HL-60 (cell line): Measurements from ENCODE around the gene PBX1.

Experiments used
- DNase-seq, 2 experiments: peaks; one replicate each; pipeline ENCODE4 v3.0.0-alpha.2; 2010 to 2020; ENCODE audit warnings: low read depth in 1 of 2, low spot score in 1 of 2
- H3K27ac ChIP-seq: fragments of 250-450 bp; sonication (Bioruptor Pico); replicated peaks from 2 replicates; pipeline ENCODE4 v1.5.1; 2020; ENCODE audit warnings: mild to moderate bottlenecking, moderate library complexity
- H3K27me3 ChIP-seq: fragments of 250-450 bp; sonication (Bioruptor Pico); 2 replicates; pipeline ENCODE4 v1.5.1; 2021; ENCODE audit warnings: mild to moderate bottlenecking, moderate library complexity; ENCODE audit not compliant: insufficient read depth, poor library complexity, severe bottlenecking
- H3K4me3 ChIP-seq: replicated peaks from 2 replicates; pipeline ENCODE4 v1.5.1; 2011; ENCODE audit warnings: mild to moderate bottlenecking, control low read depth, low read length; ENCODE audit not compliant: insufficient read depth
- GABPA ChIP-seq: IDR thresholded peaks from 2 replicates; pipeline ENCODE4 v1.6.1; 2012; ENCODE audit warnings: low read depth
- POLR2AphosphoS5 ChIP-seq: IDR thresholded peaks from 2 replicates; pipeline ENCODE4 v1.6.1; 2012; ENCODE audit warnings: low read depth
- REST ChIP-seq: IDR thresholded peaks from 2 replicates; pipeline ENCODE4 v1.6.1; 2012; ENCODE audit warnings: low read depth; ENCODE audit not compliant: insufficient replicate concordance
- SPI1 ChIP-seq: IDR thresholded peaks from 2 replicates; pipeline ENCODE4 v1.6.1; 2012; ENCODE audit warnings: low read depth, mild to moderate bottlenecking, borderline replicate concordance
- TF ChIP-seq, protein P1 (sequence below): IDR thresholded peaks from one replicate; pipeline ENCODE4 v1.5.1; 2011; ENCODE audit warnings: low read length, control low read depth, inconsistent platforms; ENCODE audit not compliant: insufficient read depth

PBX1 gene

DNA sequence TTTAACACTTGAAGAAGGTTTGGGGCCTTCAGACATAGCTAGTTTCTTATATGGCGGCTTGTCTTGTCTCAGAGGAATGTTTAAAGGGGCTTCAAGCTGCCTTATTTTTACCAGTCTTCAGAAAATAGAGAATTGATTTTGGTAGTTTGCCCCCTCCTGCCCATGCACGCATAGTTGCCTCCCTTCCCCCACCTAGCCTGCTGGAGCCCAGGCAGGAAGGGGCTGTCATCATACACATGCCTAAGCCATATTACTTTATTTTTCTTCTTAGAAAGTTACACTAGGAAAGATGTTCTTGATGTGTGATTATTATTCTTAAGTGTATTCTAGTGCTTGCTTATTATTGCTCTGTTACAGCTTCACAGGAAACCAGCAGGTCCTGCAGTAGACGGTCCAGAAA, 18.3 kb downstream of the PBX1 start:
- H3K27me3 ChIP-seq, result no peaks in the 10 kb centered on the region
- no peak overlapping the region for H3K27ac ChIP-seq
- no peak for DNase-seq
- H3K4me3 ChIP-seq, result no peak overlapping the region
- TF ChIP-seq, protein P1, sequence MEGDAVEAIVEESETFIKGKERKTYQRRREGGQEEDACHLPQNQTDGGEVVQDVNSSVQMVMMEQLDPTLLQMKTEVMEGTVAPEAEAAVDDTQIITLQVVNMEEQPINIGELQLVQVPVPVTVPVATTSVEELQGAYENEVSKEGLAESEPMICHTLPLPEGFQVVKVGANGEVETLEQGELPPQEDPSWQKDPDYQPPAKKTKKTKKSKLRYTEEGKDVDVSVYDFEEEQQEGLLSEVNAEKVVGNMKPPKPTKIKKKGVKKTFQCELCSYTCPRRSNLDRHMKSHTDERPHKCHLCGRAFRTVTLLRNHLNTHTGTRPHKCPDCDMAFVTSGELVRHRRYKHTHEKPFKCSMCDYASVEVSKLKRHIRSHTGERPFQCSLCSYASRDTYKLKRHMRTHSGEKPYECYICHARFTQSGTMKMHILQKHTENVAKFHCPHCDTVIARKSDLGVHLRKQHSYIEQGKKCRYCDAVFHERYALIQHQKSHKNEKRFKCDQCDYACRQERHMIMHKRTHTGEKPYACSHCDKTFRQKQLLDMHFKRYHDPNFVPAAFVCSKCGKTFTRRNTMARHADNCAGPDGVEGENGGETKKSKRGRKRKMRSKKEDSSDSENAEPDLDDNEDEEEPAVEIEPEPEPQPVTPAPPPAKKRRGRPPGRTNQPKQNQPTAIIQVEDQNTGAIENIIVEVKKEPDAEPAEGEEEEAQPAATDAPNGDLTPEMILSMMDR, result no peak
- TF ChIP-seq REST (no peak), SPI1 (no peak), GABPA (no peak), POLR2AphosphoS5 (no peak)

GRCh38 chr1:164578479-164579200, 19.7 kb downstream of the PBX1 start:
- TF ChIP-seq POLR2AphosphoS5 (no peak), REST (no peak), GABPA (no peak), SPI1 (no peak)
- TF ChIP-seq, protein P1, result no peak
- Histone ChIP-seq H3K27me3 (no peaks in the 10 kb centered on the region), H3K27ac (no peak overlapping the region), H3K4me3 (no peak overlapping the region)
- DNase-seq, result no peak

GRCh38 chr1:164579381-164579780, 20.4 kb downstream of the PBX1 start:
- no peak for TF ChIP-seq POLR2AphosphoS5
- TF ChIP-seq GABPA, result no peak
- no peak for TF ChIP-seq SPI1
- no peak for TF ChIP-seq REST
- no peak for DNase-seq
- Histone ChIP-seq H3K4me3 (no peak overlapping the region), H3K27me3 (no peaks in the 10 kb centered on the region), H3K27ac (no peak overlapping the region)
